ENCODE data around the gene CDH4. TPM values are rescaled to one million over a fixed set of nuclear protein-coding genes. Genes with fewer than 3 reads are reported as not detected.

Gene CDH4
- total RNA-seq, 1 experiment from 2014 or later = 5.3 TPM

DNA sequence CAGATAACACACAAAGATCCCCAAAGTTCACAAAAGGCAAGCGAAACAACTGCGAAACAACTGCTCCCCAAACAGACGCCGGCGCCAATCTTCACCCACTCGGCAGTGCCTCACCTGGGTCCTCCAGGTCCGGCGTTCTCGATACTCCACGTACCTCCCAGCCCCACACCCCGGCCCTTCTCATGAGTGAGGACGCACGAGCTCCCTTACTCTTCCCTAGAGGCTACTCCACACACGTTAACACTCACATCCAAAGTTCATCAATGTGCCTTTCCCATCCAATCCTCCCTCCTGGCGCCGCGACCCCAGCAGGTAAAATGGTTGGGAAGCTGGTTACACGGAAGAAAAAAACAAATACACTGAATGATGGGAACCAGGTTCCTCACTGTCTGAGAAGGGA, 736.6 kb downstream of the CDH4 start:
- Mint-ChIP-seq H3K4me3 (no peak overlapping the region), H3K9me3 (peaks cover 9% of the 10 kb centered on the region), H3K4me1 (no peaks in the 10 kb centered on the region), H3K36me3 (peaks cover 72% of the 10 kb centered on the region), H3K27ac (no peak overlapping the region), H3K27me3 (ENCODE audit: low read depth) (no peaks in the 10 kb centered on the region)
- CTCF ChIA-PET = no interaction called here
- TF ChIP-seq, protein P1, sequence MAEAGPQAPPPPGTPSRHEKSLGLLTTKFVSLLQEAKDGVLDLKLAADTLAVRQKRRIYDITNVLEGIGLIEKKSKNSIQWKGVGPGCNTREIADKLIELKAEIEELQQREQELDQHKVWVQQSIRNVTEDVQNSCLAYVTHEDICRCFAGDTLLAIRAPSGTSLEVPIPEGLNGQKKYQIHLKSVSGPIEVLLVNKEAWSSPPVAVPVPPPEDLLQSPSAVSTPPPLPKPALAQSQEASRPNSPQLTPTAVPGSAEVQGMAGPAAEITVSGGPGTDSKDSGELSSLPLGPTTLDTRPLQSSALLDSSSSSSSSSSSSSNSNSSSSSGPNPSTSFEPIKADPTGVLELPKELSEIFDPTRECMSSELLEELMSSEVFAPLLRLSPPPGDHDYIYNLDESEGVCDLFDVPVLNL (CRISPR knock-in tag; IDR thresholded peaks at IDR 0.05; ENCODE audit: borderline replicate concordance, low read depth) = no peak
- no peak for TF ChIP-seq IRF2 (CRISPR knock-in tag; IDR thresholded peaks at IDR 0.05; ENCODE audit: borderline replicate concordance, low read depth)
- no peak for TF ChIP-seq ZNF317 (CRISPR knock-in tag; IDR thresholded peaks at IDR 0.05; ENCODE audit: borderline replicate concordance, low read depth)
- no peak for TF ChIP-seq KAT7 (CRISPR knock-in tag; IDR thresholded peaks at IDR 0.05; ENCODE audit: borderline replicate concordance)
- no peak for TF ChIP-seq MXD4 (CRISPR knock-in tag; IDR thresholded peaks at IDR 0.05; ENCODE audit: borderline replicate concordance)
- TF ChIP-seq ELF4 (CRISPR knock-in tag; IDR thresholded peaks at IDR 0.05; ENCODE audit: low read depth) = no peak
- TF ChIP-seq MLX (CRISPR knock-in tag; IDR thresholded peaks at IDR 0.05) = no peak
- DNase-seq (ENCODE audit: low spot score) (no peak), ATAC-seq (no peak)
- POLR2A ChIA-PET = no interaction called here

- ChIA-PET CTCF (no interaction called here), POLR2A (interaction anchor here (0.6 kb wide), 1 partner anchor 85 kb away, joined by 9 read pairs; no protein-coding TSS in a partner anchor)
- Mint-ChIP-seq H3K27ac (no peak overlapping the region), H3K9me3 (peaks cover 9% of the 10 kb centered on the region), H3K27me3 (ENCODE audit: low read depth) (no peaks in the 10 kb centered on the region), H3K4me1 (no peaks in the 10 kb centered on the region), H3K36me3 (peaks cover 76% of the 10 kb centered on the region), H3K4me3 (no peak overlapping the region)
- no peak for ATAC-seq
- DNase-seq (ENCODE audit: low spot score) = no peak
- TF ChIP-seq FOXJ3 (CRISPR knock-in tag; IDR thresholded peaks at IDR 0.05; ENCODE audit: borderline replicate concordance) (no peak), E2F1 (CRISPR knock-in tag; IDR thresholded peaks at IDR 0.05) (no peak), NR2C2 (CRISPR knock-in tag; IDR thresholded peaks at IDR 0.05) (no peak), RELA (CRISPR knock-in tag; IDR thresholded peaks at IDR 0.05; ENCODE audit: borderline replicate concordance) (no peak), IRF2 (CRISPR knock-in tag; IDR thresholded peaks at IDR 0.05; ENCODE audit: borderline replicate concordance, low read depth) (no peak), ZNF138 (CRISPR knock-in tag; conservative IDR thresholded peaks at IDR 0.05) (no peak), ZBTB21 (CRISPR knock-in tag; IDR thresholded peaks at IDR 0.05; ENCODE audit: borderline replicate concordance) (no peak), ZNF232 (CRISPR knock-in tag; IDR thresholded peaks at IDR 0.05) (no peak)
- TF ChIP-seq, protein P2, sequence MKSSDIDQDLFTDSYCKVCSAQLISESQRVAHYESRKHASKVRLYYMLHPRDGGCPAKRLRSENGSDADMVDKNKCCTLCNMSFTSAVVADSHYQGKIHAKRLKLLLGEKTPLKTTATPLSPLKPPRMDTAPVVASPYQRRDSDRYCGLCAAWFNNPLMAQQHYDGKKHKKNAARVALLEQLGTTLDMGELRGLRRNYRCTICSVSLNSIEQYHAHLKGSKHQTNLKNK (CRISPR knock-in tag; IDR thresholded peaks at IDR 0.05) = no peak
- TF ChIP-seq, protein P3, sequence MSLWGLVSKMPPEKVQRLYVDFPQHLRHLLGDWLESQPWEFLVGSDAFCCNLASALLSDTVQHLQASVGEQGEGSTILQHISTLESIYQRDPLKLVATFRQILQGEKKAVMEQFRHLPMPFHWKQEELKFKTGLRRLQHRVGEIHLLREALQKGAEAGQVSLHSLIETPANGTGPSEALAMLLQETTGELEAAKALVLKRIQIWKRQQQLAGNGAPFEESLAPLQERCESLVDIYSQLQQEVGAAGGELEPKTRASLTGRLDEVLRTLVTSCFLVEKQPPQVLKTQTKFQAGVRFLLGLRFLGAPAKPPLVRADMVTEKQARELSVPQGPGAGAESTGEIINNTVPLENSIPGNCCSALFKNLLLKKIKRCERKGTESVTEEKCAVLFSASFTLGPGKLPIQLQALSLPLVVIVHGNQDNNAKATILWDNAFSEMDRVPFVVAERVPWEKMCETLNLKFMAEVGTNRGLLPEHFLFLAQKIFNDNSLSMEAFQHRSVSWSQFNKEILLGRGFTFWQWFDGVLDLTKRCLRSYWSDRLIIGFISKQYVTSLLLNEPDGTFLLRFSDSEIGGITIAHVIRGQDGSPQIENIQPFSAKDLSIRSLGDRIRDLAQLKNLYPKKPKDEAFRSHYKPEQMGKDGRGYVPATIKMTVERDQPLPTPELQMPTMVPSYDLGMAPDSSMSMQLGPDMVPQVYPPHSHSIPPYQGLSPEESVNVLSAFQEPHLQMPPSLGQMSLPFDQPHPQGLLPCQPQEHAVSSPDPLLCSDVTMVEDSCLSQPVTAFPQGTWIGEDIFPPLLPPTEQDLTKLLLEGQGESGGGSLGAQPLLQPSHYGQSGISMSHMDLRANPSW (CRISPR knock-in tag; conservative IDR thresholded peaks at IDR 0.05; ENCODE audit: low read depth) = no peak
These were observed 737.7 kb downstream of the CDH4 start for GRCh38 chr20:61989741-61990140.

Small RNA genes within 50 kb of the gene (microRNA-seq; reads per million reads assigned to microRNA genes)
- 1.0 reads per million for gene MIR1257 (ENCODE audit: borderline number of aligned reads)
